ENCODE data around the gene GGACT. TPM values are rescaled to one million over a fixed set of nuclear protein-coding genes. Genes with fewer than 3 reads are reported as not detected.
"Not testable (repeated sequence)": the region's sequence is repeated elsewhere in the genome, so short reads cannot be mapped to it uniquely, and the experiment has no call there.

Gene GGACT
- total RNA-seq = 1 to 10 TPM; 5.3 to 6.3 TPM

- H3K27me3 Mint-ChIP-seq = no peaks in the 10 kb centered on the region
- peak within 1 kb of the TSS; percentile 78 for H3K4me3 Mint-ChIP-seq
- H3K9me3 Mint-ChIP-seq = peaks cover 3% of the 10 kb centered on the region
- H3K27ac Mint-ChIP-seq = peak within 1 kb of the TSS; percentile 89
- H3K36me3 Mint-ChIP-seq = no peaks in the 10 kb centered on the region
- H3K4me1 Mint-ChIP-seq = peaks cover 38% of the 10 kb centered on the region
- peak; percentile 90 for DNase-seq
Measured at GRCh38 chr13:100588331-100589177, at the start of gene GGACT. TSS of gene GGACT (minus strand) at chr13:100588789. CDS start at chr13:100532591, 56,198 bp downstream.

GRCh38 chr13:100637796-100638195, 49.2 kb upstream of the GGACT start:
- H3K4me1 Mint-ChIP-seq = no peaks in the 10 kb centered on the region
- H3K27ac Mint-ChIP-seq = no peak overlapping the region
- no peak overlapping the region for H3K4me3 Mint-ChIP-seq

GRCh38 chr13:100637380-100637779, 48.8 kb upstream of the GGACT start:
- Mint-ChIP-seq H3K9me3 (no peaks in the 10 kb centered on the region), H3K4me3 (no peak overlapping the region), H3K27me3 (no peaks in the 10 kb centered on the region)

More at GRCh38 chr13:100637796-100638195, 49.2 kb upstream of the GGACT start:
- no peak for DNase-seq
- no peaks in the 10 kb centered on the region for H3K9me3 Mint-ChIP-seq
- no peaks in the 10 kb centered on the region for H3K27me3 Mint-ChIP-seq
- H3K36me3 Mint-ChIP-seq = peaks cover 12% of the 10 kb centered on the region

GRCh38 chr13:100636441-100636840, 47.9 kb upstream of the GGACT start:
- peaks cover 7% of the 10 kb centered on the region for H3K36me3 Mint-ChIP-seq
- no peak for DNase-seq
- H3K4me1 Mint-ChIP-seq = no peaks in the 10 kb centered on the region
- H3K27me3 Mint-ChIP-seq = no peaks in the 10 kb centered on the region
- H3K27ac Mint-ChIP-seq = no peak overlapping the region
- H3K9me3 Mint-ChIP-seq = no peaks in the 10 kb centered on the region
- no peak overlapping the region for H3K4me3 Mint-ChIP-seq

More at GRCh38 chr13:100637380-100637779, 48.8 kb upstream of the GGACT start:
- H3K36me3 Mint-ChIP-seq = peaks cover 12% of the 10 kb centered on the region
- H3K27ac Mint-ChIP-seq = no peak overlapping the region
- H3K4me1 Mint-ChIP-seq = no peaks in the 10 kb centered on the region
- DNase-seq = no peak

GRCh38 chr13:100636004-100636403, 47.4 kb upstream of the GGACT start:
- no peak for DNase-seq
- Mint-ChIP-seq H3K4me3 (no peak overlapping the region), H3K27me3 (no peaks in the 10 kb centered on the region), H3K4me1 (no peaks in the 10 kb centered on the region), H3K27ac (no peak overlapping the region), H3K9me3 (no peaks in the 10 kb centered on the region), H3K36me3 (peaks cover 7% of the 10 kb centered on the region)

GRCh38 chr13:100634696-100635095, 46.1 kb upstream of the GGACT start:
- Mint-ChIP-seq H3K4me3 (no peak overlapping the region), H3K36me3 (peaks cover 7% of the 10 kb centered on the region), H3K27me3 (no peaks in the 10 kb centered on the region), H3K27ac (no peak overlapping the region), H3K4me1 (no peaks in the 10 kb centered on the region), H3K9me3 (no peaks in the 10 kb centered on the region)
- DNase-seq = no peak

- H3K4me3 Mint-ChIP-seq = no peak overlapping the region
- no peaks in the 10 kb centered on the region for H3K27me3 Mint-ChIP-seq
- no peak for DNase-seq
- H3K27ac Mint-ChIP-seq = no peak overlapping the region
- no peaks in the 10 kb centered on the region for H3K9me3 Mint-ChIP-seq
- no peaks in the 10 kb centered on the region for H3K4me1 Mint-ChIP-seq
- peaks cover 14% of the 10 kb centered on the region for H3K36me3 Mint-ChIP-seq
Measured at GRCh38 chr13:100633461-100633860, 44.9 kb upstream of the GGACT start.

- Mint-ChIP-seq H3K36me3 (peaks cover 19% of the 10 kb centered on the region), H3K9me3 (no peaks in the 10 kb centered on the region), H3K27ac (no peak overlapping the region), H3K27me3 (no peaks in the 10 kb centered on the region), H3K4me3 (no peak overlapping the region), H3K4me1 (no peaks in the 10 kb centered on the region)
- no peak for DNase-seq
Measured at GRCh38 chr13:100630555-100630954, 42.0 kb upstream of the GGACT start.

- DNase-seq = no peak
- H3K9me3 Mint-ChIP-seq = no peaks in the 10 kb centered on the region
- H3K27me3 Mint-ChIP-seq = no peaks in the 10 kb centered on the region
- H3K36me3 Mint-ChIP-seq = peaks cover 33% of the 10 kb centered on the region
- no peak overlapping the region for H3K4me3 Mint-ChIP-seq
- no peaks in the 10 kb centered on the region for H3K4me1 Mint-ChIP-seq
- H3K27ac Mint-ChIP-seq = no peak overlapping the region
Measured at GRCh38 chr13:100627120-100627519, 38.5 kb upstream of the GGACT start.

- Mint-ChIP-seq H3K36me3 (peaks cover 44% of the 10 kb centered on the region), H3K27me3 (no peaks in the 10 kb centered on the region), H3K9me3 (peaks cover 2% of the 10 kb centered on the region), H3K4me1 (no peaks in the 10 kb centered on the region), H3K27ac (no peak overlapping the region), H3K4me3 (no peak overlapping the region)
- DNase-seq = no peak
Measured at GRCh38 chr13:100625447-100625846, 36.9 kb upstream of the GGACT start.

GRCh38 chr13:100620792-100621191, 32.2 kb upstream of the GGACT start:
- DNase-seq = no peak
- peaks cover 32% of the 10 kb centered on the region for H3K36me3 Mint-ChIP-seq
- no peaks in the 10 kb centered on the region for H3K27me3 Mint-ChIP-seq
- H3K4me3 Mint-ChIP-seq = no peak overlapping the region
- H3K27ac Mint-ChIP-seq = no peak overlapping the region
- peaks cover 4% of the 10 kb centered on the region for H3K4me1 Mint-ChIP-seq
- H3K9me3 Mint-ChIP-seq = peaks cover 4% of the 10 kb centered on the region

- Mint-ChIP-seq H3K9me3 (peaks cover 4% of the 10 kb centered on the region), H3K4me3 (no peak overlapping the region), H3K27ac (no peak overlapping the region), H3K4me1 (peaks cover 4% of the 10 kb centered on the region), H3K36me3 (peaks cover 32% of the 10 kb centered on the region), H3K27me3 (no peaks in the 10 kb centered on the region)
- DNase-seq = no peak
Measured at GRCh38 chr13:100619940-100620339, 31.4 kb upstream of the GGACT start.

GRCh38 chr13:100618897-100619296, 30.3 kb upstream of the GGACT start:
- not testable (repeated sequence) for H3K9me3 Mint-ChIP-seq, H3K4me3 Mint-ChIP-seq, H3K27ac Mint-ChIP-seq, H3K27me3 Mint-ChIP-seq, DNase-seq, H3K4me1 Mint-ChIP-seq
- H3K36me3 Mint-ChIP-seq = peaks cover 27% of the 10 kb centered on the region

- peaks cover 20% of the 10 kb centered on the region for H3K36me3 Mint-ChIP-seq
- no peak for DNase-seq
- H3K27ac Mint-ChIP-seq = no peak overlapping the region
- H3K4me1 Mint-ChIP-seq = peaks cover 17% of the 10 kb centered on the region
- H3K27me3 Mint-ChIP-seq = no peaks in the 10 kb centered on the region
- peaks cover 1% of the 10 kb centered on the region for H3K9me3 Mint-ChIP-seq
- H3K4me3 Mint-ChIP-seq = no peak overlapping the region
Measured at GRCh38 chr13:100613031-100613430, 24.4 kb upstream of the GGACT start.

GRCh38 chr13:100611678-100612492, 23.3 kb upstream of the GGACT start:
- Mint-ChIP-seq H3K27me3 (no peaks in the 10 kb centered on the region), H3K27ac (no peak overlapping the region), H3K4me3 (no peak overlapping the region), H3K36me3 (peaks cover 28% of the 10 kb centered on the region), H3K4me1 (peaks cover 18% of the 10 kb centered on the region), H3K9me3 (peaks cover 1% of the 10 kb centered on the region)
- no peak for DNase-seq
